Myocyte (in vitro differentiated cells): Measurements from ENCODE around the gene MYL11. TPM values are rescaled to one million over a fixed set of nuclear protein-coding genes. Genes with fewer than 3 reads are reported as not detected.
"Not testable (repeated sequence)": the region's sequence is repeated elsewhere in the genome, so short reads cannot be mapped to it uniquely, and the experiment has no call there.

ENCODE experiments used
- DNase-seq: peaks from one replicate; pipeline ENCODE4 v3.0.0-alpha.2; 2012; ENCODE audit warnings: low read depth
- polyA plus RNA-seq: library from polyadenylated mRNA; unstranded; fragments of >200 nt; gene quantifications from one replicate; pipeline ENCODE4 v1.2.1, GENCODE V29; 2012; ENCODE audit warnings: missing spikeins
- total RNA-seq: library from RNA; depleted of rRNA; stranded (reverse); fragments of >200 nt; gene quantifications from 2 replicates; pipeline ENCODE4 v1.2.3, GENCODE V29; 2014

MYL11 gene
- 6,226 and 7,274 TPM in 2 replicates for total RNA-seq
- polyA plus RNA-seq, result 6,177 TPM

DNA sequence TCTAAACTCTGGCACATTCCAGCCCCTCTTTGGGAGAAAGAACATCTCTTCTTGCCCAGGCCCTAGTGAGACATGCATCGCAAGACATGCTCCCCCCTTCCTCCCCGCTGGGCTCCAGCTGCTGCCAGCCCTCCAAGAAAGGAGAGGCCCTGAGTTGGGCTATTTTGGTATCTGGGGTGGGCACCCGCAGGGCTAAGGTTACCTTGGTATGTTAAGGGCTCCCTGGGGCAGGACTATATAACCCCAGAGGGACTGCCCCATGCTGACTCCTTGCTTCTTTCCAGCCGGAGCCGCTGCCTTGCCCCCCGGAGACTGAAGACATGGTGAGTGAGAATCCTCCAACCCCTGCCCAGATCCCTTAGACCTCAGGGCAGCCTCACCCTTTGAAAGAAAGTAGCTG is at the start of gene MYL11:
TSS of gene MYL11 (plus strand) at position 265 of the 400 bp plus-strand sequence. CDS start at position 321, 56 bp downstream.
- DNase-seq, result peak; percentile 97

DNA sequence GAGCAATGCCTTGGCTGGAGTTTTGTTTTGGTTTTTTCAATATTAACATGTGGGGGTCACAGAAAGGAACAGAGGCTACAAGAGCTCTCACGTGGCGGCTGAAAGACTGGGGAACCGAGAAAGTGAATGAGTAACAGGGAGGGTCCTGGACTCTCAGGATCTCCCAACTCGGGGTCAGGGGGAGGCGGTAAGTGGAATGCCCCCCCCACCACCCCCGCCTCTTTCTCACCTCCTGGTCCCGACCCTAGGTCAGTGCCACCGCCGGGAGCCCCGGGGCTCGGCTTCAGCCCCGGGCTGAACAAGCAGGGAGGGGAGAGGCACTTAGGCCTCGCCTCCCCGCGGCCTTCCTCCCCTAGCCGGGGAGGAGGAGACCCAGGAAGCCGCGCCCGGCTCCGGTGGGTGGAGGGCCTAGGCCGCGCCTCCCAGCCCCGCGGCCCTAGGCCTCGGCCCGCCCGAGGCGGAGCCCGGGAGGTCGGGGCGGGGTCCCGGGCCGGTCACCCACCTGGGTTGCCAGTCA is 40.1 kb upstream of the MYL11 start:
- peak; percentile 83 for DNase-seq

- peak; percentile 83 for DNase-seq
Observed at GRCh38 chr16:30335028-30335597, 39.5 kb upstream of the MYL11 start.

DNA sequence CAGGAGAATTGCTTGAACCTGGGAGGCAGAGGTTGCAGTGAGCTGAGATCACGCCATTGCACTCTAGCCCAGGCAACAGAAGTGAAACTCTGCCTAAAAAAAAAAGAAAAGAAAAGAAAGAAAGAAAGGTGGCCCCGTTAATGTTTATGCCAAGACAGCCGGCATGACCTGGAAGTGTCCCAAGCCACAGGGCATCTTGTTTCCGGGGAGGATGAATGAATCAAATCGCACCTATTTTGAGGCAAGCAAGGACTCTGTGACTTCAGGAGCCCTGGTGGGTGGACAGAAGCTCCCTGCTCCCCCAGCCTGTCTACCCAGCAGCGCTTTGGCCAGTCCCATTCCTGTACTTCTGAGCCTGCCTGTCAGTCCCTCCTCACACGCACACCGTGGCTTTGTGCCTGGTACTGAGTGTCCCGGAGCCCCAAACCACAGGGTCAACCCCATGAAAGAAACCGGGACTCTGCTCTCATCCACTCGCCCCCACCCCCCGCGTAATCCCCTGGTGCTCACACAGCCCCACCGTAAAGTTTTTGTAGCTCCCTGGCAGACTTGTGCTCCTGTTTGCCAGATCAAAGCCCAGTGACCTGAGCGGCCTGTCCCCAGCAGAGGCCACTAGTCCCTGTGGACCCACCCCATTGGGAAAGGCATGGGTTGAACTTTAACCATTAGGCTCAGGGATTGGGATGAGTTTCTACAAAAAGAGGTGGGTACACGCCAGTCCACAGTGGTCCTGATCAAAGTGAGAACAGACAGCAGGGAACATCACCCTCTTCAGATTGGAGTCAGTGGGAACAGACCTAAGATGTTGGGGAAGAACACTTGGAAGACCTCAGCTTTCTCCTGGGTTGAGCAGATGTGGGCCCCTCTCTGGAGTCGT is 38.8 kb upstream of the MYL11 start:
- peak; percentile 77 for DNase-seq

- not testable (repeated sequence) for DNase-seq
Observed at GRCh38 chr16:30337964-30338357, 36.6 kb upstream of the MYL11 start.

DNA sequence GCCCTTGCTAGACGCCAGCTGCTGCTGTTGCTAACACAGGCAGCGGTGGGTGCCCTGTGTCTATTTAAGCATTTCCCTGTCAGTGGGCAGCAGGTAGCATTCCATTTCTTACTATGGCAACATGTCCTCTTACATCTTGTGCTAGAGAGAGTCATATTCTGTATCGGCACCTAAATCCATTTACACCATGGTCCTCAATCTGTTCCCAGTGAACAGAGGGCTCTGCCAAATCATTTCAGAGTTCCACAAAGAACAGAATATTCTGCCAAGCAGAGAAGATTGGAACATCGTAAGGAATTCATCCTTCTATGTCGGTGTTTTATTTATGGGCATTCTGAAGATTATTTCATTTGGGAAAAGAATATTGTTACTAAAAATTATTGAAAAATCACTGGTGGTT is 35.9 kb upstream of the MYL11 start:
- not testable (repeated sequence) for DNase-seq

GRCh38 chr16:30340621-30341020 is 34.0 kb upstream of the MYL11 start:
- DNase-seq, result no peak

GRCh38 chr16:30341971-30342370 is 32.6 kb upstream of the MYL11 start:
- DNase-seq, result peak; percentile 52

- DNase-seq, result no peak
Observed at GRCh38 chr16:30342751-30343490, 31.7 kb upstream of the MYL11 start.

GRCh38 chr16:30343491-30343820 is 31.1 kb upstream of the MYL11 start:
- not testable (repeated sequence) for DNase-seq

DNA sequence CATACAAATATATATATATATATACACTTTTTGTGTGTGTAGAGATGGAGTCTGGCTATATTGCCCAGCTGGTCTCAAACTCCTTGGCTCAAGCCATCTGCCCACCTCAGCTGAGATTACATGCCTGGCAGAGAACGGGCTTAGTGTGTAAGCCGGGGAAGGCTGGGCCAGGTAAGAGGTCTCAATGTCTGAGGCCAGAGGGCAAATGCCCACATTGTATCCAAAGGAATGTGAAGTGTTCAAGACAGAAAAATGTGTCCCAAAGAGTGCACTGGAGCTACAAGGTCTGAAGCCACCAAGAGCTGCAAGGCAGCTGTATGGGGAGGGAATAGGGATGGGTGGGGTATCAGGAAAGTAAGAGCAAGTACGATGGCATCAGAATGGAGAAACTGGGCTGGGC is 28.3 kb upstream of the MYL11 start:
- no peak for DNase-seq

- DNase-seq, result no peak
Observed at GRCh38 chr16:30348113-30348512, 26.5 kb upstream of the MYL11 start.

DNA sequence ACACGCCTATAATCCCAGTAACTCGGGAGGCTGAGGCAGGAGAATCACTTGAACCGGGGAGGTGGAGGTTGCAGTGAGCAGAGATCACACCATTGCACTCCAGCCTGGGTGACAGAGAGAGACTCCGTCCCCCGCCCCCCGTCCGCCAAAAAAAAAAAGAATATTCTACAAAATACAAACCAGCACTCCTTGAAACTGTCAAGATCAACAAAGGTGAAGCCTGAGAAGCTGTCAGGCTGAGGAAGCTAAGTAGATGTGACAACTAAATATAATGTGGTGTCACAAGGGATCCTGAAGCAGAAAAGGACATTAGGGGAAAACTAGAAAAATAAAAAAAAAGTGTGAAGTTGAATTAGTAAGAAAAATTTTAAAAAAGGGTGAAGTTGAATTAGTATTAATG is 25.7 kb upstream of the MYL11 start:
- DNase-seq, result no peak

DNA sequence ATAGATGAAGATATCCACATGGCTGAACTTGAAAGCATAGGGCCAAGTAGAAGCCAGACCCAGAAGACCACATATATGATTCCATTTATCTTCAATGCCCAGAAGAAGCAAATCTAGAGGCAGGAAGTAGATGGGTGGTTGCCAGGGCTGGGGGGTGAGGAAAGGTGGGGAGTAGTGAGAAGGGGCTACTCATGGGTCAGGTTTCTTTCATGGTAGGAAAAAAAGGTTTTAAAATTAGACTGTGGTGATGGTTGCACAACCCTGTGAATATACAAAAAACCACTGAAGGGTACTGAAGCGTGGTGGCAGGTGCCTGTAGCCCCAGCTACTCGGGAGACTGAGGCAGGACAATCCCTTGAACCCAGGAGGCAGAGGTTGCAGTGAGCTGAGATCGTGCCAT is 24.9 kb upstream of the MYL11 start:
- no peak for DNase-seq

DNA sequence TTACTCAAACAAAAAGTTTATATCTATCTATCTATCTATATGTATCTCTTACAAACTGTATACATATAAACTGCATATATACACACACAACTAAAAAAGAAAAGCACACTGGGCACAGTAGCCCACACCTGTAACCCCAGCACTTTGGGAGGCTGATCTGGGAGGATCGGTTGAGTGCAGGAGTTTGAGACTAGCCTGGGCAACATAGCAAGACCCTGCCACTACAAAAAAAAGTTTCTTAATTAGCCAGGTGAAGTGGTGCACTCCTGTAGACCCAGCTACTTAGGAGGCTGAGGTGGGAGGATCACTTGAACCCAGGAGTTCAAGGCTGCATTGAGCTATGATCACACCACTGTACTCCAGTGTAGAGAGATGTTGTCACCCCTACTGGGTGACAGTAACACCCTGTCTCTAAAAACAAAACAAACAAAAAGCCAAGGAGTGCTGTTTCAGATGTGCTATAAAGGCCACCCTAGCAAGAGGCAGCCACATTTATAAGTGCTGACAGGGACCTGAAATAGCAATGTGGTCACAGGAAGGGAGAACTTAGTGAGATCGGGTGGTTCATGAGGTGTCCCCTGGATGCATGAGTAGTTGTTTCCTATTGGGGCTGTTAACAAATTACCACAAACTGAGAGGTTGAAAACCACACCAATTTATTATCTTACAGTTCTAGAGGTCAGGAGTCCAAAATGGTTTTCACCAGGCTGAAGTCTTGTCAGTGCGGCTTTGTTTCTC is 24.3 kb upstream of the MYL11 start:
- DNase-seq, result peak; percentile 36

DNA sequence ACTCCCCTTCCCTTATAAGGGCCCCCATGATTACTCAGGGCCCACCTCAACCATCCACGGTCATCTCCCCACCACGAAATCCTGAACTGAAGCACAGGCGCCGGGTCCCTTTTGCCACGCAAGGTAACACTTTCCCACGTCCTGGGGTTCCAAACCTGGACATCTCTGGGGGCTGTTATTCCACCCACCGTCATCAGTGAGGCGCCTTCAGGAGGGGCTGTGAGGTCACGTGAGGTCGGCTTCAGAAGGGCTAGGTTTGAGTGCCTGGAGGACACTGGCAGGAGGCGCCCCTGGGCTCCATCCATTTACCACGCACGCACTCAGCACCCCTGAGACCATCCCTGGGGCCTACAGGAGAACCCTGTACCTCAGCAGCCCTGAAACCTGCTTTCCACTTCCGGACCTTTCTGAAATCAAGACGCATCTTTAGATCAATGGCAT is 23.6 kb upstream of the MYL11 start:
- no peak for DNase-seq

DNA sequence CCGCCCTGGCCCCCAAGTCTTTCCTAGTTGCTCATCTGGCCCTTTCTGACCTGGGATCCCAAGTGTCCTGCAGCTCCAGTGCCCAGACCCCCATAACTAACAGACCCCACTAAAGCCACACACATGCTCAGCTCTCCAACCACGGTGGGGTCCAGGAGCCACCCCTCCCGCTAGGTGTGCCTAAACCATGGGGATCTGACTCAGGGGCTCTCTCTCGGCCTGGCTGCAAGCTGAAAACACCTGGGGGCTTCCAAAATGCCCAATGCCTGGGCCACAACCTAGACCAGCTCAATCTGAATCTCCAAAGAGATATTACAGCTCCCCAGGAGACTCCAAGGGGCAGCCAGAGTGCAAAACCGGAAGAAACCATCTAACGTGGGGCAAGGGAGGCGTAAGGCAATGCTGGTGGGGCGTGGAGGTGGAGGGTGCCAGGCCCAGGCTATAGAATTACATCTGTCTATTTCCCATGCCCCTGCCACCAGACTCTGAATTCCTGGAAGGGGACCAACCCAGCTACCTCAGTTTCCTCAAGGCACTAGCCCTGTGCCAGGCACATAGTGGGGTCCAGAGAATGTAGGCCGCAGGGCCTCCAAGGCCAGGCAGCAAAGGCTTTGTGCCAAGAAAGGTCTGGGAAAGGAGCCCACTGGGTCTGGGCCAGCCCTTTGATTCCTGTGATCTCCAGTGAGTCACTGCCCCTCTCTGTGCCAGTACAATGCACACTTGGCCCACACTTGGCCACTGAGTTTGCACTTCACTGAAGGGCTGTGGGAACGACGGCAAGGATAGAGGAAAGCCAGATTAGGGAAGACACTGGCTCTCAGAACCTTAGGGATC is 22.8 kb upstream of the MYL11 start:
- DNase-seq, result peak; percentile 84

GRCh38 chr16:30352488-30353401 is 21.9 kb upstream of the MYL11 start:
- DNase-seq, result peak; percentile 6
